Measurements from ENCODE around the gene WDFY4.

WDFY4 gene

DNA sequence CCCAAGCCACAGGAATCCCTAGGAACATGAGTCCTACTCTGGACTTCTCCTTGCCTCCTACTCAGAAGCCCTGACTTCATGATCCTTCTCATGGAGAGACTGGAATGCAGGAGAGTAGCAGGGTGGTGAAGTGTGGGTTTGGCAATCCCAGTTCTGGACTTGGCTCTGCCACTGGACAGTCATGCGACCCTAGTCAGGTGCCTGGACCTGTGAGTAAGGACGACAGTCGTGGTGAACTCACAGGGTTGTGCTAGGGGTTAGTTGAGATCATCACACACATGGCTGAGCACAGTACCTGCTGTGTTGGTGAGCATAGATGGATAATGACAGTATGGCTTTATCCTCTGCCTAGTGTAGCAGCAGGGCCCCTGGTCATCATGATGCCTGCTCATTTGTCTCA, 137.0 kb downstream of the WDFY4 start:
- no peak for DNase-seq

DNA sequence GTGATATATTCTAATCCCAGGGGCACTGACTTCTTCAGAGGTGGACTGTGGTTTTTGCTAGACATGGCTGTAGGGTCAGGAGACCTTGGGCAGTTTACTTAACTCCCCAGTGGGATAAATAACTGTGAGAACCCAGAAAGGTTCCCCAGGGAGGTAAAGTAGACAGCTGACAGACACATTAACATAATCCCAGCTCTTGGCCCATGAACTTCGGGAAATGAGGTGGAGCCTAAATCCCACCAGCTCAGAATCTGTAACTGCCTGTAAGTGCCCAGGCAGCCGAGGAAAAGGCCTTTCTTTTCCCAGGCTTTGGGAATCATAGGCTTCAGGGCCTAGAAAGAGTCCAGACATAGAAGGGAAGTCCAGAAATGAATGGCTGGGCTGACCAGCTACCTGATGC, 149.0 kb downstream of the WDFY4 start:
- DNase-seq: no peak

- no peak for DNase-seq
These were observed 149.7 kb downstream of the WDFY4 start for GRCh38 chr10:48834189-48834965.

DNA sequence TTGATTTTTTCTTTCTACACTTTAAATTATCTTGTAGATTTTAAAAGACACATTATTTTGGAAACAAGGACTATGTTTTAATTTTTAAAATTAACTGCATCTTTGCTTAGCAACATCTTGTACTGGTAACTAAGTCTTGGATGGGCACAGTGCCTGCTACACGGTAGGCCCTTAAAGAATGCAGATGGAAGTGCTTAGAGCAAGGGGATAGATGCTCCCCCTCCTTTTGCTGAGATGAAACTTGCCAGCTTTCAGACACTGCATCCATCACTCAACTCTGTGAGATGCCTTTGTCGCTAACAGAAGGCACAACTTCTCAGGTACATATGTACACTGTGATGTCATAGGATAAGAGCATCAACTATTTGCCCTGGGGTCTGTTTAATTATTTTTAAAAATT, 151.1 kb downstream of the WDFY4 start:
- DNase-seq: no peak

DNA sequence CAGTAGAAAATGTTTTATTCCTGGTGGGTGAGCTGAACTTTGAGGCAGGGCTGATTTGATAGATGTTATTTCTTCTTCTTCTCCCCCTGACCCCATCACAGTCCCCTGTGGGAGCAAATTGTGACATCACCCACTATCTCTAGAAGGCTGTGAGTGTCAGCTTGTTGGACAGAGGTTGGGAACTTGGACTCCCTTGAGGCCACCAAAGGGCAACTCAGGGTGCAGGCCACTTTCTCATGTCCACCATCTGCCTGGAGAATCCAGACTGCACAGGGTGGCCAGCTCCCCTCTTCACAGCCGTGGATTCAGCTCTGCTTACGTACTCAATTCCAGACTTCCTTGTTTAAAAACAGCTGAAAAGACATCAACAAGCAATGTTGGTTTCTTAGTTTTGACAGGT, 151.9 kb downstream of the WDFY4 start:
- DNase-seq: no peak

GRCh38 chr10:48838834-48839233, 154.2 kb downstream of the WDFY4 start:
- DNase-seq: peak; percentile 31

DNA sequence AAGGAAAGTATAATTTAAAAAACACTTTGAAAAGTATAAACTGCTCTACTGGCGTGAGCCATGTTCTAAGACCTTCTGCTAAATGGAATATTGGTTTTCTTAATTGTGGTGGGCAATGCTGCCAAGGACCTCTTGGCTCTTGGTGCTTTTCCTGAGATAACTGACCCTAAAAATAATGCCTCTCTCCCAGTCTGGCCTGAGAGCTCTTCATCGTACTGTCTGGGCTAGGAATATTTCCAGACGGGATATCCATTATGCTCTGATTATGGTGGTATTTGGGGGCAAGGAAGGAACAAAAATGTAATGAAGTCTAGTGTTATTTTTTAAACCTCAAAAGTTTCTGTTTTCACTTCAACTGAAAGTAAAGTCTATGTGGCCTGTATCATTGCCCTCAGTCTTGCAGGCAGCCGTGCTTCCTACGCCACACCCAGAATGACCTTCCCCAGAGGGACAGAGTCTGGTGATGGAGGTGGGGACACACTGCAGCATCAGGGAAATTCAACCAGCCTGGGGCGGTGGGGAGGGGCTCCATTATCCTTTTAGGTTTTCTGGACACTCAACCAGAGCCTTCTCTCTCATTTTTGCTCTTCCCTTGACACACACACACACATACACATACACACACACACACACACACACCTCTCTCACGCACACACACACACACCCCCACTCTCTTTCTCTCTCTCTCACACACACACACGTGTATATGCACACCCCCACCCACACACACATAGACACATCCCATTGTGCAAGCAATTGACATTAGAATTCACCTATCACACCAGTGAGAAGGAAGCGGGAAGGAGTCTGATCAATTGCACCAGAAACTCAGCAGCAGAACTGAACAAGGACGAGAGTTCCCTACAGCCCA, 155.4 kb downstream of the WDFY4 start:
- DNase-seq: no peak

DNA sequence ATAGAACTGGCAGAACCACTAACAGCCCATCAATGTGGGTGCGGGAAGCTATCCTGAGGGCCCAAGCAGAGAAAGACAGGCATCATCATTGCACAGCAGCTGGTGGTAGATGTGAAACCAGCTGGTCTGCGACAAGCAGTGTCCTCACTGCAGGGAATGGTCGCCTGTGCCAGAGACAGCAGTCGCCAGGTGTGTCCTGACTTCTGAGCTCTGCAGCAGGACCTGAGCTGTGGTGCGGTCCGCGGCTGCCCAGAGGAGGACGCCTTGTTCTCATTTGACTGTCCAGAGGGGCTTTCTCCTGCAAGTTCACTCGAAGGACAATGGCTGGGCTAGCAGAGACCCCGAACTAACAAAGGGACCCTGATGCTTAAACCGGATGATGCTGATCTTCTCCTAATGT, 157.6 kb downstream of the WDFY4 start:
- peak; percentile 76 for DNase-seq

- DNase-seq: no peak
These were observed 158.5 kb downstream of the WDFY4 start for GRCh38 chr10:48843198-48843597.

DNA sequence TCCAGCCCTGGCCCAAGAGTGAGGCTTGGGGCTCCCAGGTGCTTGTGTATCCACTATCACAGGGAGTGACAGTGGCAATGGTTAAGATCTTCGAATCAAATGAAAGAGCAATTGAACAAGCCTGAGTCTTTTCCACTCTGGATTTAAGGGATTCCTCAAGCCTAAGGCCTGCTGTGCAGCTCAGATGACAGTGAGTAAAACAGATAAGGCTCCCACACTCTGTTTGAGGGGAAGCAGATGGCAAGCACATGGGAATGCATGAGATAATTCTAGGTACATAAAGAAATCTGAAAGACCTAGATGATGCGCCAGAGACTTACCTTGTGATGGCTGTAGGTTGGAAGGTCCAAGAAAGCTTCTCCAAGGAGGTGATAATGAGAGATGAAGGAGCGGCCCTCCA, 159.9 kb downstream of the WDFY4 start:
- no peak for DNase-seq

GRCh38 chr10:48845512-48845911, 160.8 kb downstream of the WDFY4 start:
- no peak for DNase-seq

- no peak for DNase-seq
These were observed 163.0 kb downstream of the WDFY4 start for GRCh38 chr10:48847691-48848090.

DNA sequence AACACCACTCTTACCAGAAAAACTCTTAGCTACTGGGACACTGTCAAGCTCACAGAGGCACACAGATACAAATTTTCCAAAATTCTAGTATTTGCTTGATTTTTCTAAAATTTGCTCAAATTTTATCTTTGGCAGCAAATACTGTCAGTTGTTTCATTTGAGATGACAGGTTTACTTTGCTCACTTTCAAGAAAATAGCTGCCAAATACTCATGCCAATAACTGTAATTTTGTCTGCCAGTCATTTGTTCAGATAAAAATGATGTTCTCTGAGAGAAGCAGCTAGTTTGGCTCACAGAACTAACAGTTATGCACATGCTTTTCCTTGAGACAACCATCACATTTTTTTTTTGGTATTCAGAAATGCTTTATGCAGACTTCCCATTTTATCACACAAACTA, 172.2 kb downstream of the WDFY4 start:
- no peak for DNase-seq

GRCh38 chr10:48872234-48872633, 187.6 kb downstream of the WDFY4 start:
- DNase-seq: no peak

DNA sequence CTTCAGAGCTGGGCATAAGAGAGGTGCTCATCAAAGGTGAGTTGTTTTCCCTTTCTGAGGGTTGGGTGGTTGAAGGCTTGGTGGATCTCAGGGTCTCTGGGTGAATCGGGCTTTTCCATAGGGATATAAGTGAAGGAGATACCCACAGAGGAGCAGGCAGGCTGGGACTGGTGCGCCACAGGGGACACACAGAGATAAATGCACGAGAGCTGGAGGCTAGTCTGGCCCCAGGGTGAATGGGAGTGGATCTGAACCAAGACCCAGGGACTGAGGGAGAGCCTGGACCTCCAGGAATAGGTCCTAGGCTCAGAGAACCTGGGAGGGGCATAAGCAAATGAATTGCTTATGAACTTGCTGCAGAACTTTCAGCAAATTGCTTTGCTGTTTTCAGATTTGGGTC, 193.4 kb downstream of the WDFY4 start:
- no peak for DNase-seq

DNA sequence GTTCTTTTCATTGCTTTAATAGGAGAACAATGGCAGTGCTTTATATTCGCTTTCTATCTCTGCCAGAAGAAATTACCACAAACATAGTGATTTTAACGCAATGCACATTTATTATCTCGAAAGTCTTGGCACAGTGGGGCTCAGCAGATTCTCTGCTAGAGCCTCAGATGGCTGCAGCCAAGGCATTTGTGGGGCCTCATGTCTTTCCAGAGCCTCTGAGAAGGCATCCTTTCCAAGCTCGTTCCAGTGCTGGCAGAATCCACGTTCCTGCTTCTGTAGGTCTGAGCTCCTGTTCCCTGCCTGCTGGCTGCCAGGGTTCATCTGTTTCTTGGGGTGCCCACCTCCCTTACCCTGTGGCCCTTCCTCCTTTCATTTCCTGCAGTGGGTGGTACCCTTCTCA, 194.8 kb downstream of the WDFY4 start:
- DNase-seq: no peak

DNA sequence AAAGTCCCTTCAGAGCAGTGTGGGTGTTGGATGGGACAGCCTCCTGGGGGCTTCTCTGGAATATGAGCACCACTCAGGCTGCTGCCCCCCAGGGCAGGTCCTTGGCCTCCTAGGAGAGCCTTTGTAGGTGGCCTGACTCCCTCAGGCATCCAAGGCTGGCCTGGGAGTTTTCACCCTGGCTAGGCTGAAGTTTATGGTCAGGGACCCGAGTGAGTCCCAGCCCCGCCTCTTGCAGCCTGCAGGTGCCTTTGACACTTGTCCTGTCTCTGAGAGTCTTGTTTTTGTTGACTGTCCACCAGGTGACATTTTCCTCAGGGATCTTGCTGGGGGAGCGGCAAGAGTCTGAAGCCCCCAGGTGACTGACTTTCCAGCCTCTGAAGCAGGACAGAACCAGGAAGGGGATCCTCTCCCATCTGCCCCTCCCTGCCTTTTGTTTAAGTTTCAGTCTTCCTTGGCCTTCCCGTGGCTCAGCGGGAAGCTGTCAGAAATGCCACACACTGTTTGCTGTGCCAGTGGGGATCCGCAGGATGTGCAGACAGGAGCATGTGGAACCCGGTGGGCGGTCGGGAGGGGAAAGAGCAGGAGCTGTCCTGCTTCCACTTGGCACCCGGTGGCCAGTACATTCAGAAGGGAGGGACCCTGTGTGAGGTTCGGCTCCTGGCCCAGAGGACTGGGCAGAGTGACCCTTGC, 195.5 kb downstream of the WDFY4 start:
- DNase-seq: peak; percentile 94

DNA sequence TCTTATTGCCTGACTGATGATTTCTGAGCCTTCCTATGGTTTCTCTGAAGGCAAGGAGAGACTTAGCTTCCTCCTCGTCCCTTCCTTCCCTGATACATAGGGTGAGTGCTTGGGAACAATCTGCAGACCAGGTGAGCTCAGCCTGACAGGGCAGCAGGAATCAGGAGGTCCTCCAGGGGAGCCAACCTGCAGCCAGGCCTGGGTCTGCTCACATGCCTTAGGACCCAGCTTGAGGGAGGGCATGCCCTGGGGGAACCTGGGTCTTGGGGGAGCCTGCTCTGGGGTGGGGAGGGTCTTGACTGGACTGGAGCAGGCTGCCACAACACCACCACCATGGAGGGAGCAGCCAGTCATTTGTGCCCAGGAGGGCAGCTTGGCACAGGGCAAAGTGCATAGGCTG, 197.3 kb downstream of the WDFY4 start:
- DNase-seq: no peak

DNA sequence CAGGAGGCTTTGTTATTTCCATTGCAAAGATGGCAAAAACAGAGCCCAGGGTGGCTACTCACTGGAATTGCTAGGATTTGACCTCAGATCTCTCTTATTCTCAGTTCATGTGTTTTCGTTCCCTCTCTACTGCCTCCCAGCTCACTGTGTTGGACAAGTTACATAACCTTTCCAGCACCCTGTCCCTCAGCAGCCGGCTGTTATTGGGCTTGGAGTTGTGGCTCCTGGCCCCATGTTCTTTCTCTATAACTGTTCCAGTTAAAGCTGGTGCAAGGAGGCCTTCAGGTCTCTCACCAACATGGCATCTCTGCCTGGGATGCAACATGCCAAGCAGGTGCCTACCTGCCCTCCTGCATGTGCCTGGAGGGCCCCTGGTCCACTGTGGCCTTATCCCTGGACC, 198.2 kb downstream of the WDFY4 start:
- DNase-seq: no peak

DNA sequence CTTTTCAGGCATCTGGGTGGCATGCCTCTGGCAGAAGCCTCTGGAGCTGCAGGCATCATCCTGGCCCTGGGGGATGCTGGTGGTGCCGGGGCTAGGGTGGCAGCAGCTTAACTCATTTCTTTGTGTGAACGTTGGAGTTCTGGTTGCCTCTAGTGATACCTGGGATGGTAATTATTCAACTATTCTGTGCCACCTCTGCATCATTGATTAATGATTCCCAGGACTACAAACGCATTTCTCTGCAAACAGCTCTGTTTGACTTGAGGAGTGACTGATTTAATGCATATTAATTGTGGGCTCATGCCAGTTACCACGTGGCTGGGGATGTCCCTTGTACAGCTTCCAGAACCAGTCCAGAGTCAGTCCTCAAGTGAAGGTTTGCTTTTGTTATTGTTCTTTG, 199.0 kb downstream of the WDFY4 start:
- no peak for DNase-seq

DNA sequence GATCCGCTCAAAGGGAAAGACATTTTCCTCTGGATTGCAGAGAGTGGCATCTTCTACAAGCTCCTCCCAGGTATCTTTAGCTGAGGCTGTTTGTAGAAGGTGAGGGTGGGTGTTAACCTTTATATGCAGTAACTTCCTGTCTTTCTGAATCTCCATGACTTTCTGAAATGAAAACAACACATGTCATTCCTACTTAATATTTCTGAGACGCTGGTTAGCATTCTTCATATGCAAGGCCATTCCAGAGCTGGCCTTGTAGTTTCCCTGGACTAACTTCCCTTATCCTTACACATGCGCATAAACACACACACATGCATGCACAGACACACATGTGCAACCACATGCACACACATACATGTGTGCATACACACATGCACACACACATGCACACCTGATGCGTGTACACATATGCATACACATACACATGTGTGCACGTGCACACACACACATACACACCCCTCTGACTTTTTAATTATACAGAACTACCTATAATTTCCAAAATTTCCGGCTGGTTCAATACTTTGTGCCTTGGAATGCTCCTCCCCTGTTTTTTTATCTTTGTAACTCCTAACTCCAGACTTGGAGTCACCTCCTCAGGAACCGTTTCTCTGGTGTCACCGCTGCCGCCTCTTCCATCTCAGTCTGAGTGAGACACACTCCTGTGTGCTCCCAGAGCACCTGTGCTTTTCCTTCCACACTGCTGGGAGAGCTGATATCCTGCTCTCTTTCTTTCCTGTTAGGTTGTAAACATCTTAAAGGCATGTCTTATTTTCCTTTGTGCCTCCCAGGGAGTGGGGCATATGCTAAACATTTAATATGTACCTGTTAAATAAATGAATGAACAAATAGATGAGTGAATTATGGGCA, 199.7 kb downstream of the WDFY4 start:
- no peak for DNase-seq

DNA sequence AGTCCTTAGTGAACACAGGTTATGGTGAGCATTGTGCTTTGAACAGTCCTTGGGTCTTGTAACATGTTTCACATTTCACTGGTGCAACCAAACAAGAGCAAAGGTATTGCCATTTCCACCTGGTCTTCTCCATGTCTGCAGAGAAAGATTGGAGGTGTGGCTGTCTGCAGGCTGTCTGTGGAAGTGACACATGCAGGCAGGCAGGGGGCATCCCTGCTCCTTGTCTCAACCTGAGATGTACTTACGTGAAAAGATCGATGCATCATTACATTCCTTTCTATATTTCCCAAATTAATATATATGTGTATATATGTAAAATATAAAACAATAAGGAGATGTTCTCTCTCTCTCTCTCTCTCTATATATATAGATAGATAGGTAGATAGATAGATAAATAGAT, 200.7 kb downstream of the WDFY4 start:
- DNase-seq: peak; percentile 50

GRCh38 chr10:48887982-48888381, 203.3 kb downstream of the WDFY4 start:
- DNase-seq: no peak

Data from NCI-H146 (cell line).